Thyroid gland (tissue), 4 donors: ENCODE measurements around the gene TSC22D3. TPM values are rescaled to one million over a fixed set of nuclear protein-coding genes. Genes with fewer than 3 reads are reported as not detected.

Experiments
- DNase-seq, 2 donors: peaks; one replicate each; pipeline ENCODE4 v3.0.0-alpha.2; 2019
- H3K27ac ChIP-seq, 3 donors: fragments of 200-600 bp; sonication (generic); 1 replicate in 2 of 3; 2 replicates in 1 of 3; pipeline ENCODE4 v1.5.1; 2016 to 2019; ENCODE audit warnings: mild to moderate bottlenecking in 1 of 3, moderate library complexity in 1 of 3
- H3K27me3 ChIP-seq: fragments of 200-600 bp; sonication (generic); one replicate; pipeline ENCODE4 v1.5.1; 2019
- H3K36me3 ChIP-seq, 2 donors: fragments of 200-600 bp; sonication (generic); one replicate each; pipeline ENCODE4 v1.5.1; 2016 to 2019
- H3K4me1 ChIP-seq, 2 donors: fragments of 200-600 bp; sonication (generic); one replicate each; pipeline ENCODE4 v1.5.1; 2017 to 2019
- H3K4me3 ChIP-seq, 3 donors: fragments of 200-600 bp; sonication (generic); replicated peaks in 1 of 3; 1 replicate in 2 of 3; 2 replicates in 1 of 3; pipeline ENCODE4 v1.5.1; 2016; ENCODE audit warnings: mild to moderate bottlenecking in 1 of 3
- H3K9me3 ChIP-seq: fragments of 200-600 bp; sonication (generic); one replicate; pipeline ENCODE4 v1.5.1; 2017
- CTCF ChIP-seq, 6 experiments: fragments of 200-600 bp in 3 of 6; fragments of 450-650 bp in 3 of 6; sonication (generic) in 3 of 6; IDR thresholded peaks; one replicate each; pipeline ENCODE4 v1.5.1; 2016 to 2019; ENCODE audit warnings: antibody characterized with exemption in 6 of 6, mild to moderate bottlenecking in 2 of 6, inconsistent platforms in 1 of 6, moderate library complexity in 1 of 6
- POLR2A ChIP-seq, 2 donors: fragments of 450-650 bp; IDR thresholded peaks; one replicate each; pipeline ENCODE4 v1.6.1; 2017; ENCODE audit warnings: antibody characterized with exemption in 2 of 2, mild to moderate bottlenecking in 2 of 2, moderate library complexity in 1 of 2
- WGBS, 2 donors: methylation state at CpG; one replicate each; pipeline ENCODE4 v1.1.5; 2017; 5-methylcytosine and 5-hydroxymethylcytosine counted together
- intact Hi-C: fragments of 100-400 bp; cut with DNase I; formaldehyde crosslinking; loops from one replicate; pipeline ENCODE4 v1.15.1; 2023
- total RNA-seq, 4 donors: library from RNA; depleted of rRNA; stranded (reverse); fragments of >200 nt; gene quantifications; one replicate each; pipeline ENCODE4 v1.2.3, GENCODE V29; 2016

The TSC22D3 gene
- total RNA-seq, 4 donors from 2014 or later: 268 to 504 (median 383) TPM

DNA sequence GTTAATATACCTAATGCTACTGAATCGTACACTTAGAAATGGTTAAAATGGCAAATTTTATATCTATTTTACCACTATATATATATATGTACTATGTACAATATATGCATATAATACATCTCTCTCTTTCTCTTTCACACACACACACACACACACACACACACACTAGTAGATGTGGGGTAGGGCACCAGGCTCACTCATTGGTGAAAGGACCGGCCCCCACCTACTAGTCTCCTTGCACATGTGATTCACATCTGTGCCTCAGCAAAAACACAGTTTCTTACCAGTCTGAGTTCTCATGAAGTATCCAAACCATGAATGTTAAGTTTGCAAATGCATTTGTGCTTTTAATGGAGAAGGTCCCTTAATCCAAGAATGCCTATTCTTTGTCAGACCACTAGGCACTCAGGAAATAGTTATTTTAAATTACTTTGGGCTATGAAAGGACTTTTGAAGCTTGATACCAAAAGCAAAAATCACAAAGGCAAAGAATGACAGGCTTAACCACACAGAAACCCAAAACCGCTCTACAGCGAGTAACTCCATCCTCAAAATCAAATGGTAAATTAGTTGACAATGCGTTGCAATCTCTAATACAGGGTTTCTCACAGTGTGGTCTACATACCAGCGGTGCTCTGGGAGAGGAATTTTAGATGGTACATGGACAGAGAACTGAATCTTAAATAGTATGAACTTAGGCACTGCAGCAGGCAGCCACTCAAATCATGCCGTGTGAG is 5.8 kb downstream of the TSC22D3 start:
- Histone ChIP-seq H3K4me1 (peaks cover 22 to 24% of the 10 kb centered on the region in 2 donors), H3K27ac (no peak overlapping the region), H3K36me3 (no peaks in the 10 kb centered on the region), H3K4me3 (no peak overlapping the region), H3K27me3 (no peaks in the 10 kb centered on the region), H3K9me3 (no peaks in the 10 kb centered on the region)
- WGBS, 2 donors: 95 to 98% methylated on average over 7 of the region's 7 CpGs
- intact Hi-C loops: loop anchor here (5.0 kb wide), 1 partner anchor 42 kb away; no protein-coding TSS in a partner anchor
- no peak for DNase-seq
- TF ChIP-seq CTCF (IDR thresholded peaks at IDR 0.05) (no peak), POLR2A (IDR thresholded peaks at IDR 0.05) (no peak)

DNA sequence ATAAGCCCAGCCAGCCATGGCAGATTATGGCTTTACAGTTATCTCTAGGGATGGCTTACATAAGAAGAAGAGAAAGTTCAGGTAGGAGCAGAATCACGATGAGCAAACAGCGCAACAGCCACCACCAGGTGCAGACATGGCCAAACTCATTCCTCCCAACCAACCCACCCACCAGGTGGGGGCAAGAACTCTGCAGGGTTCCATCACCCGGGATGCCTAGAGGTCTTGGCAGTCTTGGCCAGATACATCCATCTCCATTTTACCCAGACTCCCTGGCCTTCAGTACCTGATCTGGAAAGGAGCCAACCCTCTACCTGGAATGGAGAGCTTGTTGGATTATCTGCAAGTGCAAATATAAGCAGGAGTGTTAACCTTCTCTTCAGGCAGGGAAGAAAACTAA is 7.5 kb downstream of the TSC22D3 start:
- Histone ChIP-seq H3K4me1 (peaks cover 18 to 24% of the 10 kb centered on the region in 2 donors), H3K27ac (no peak overlapping the region), H3K36me3 (no peaks in the 10 kb centered on the region), H3K4me3 (no peak overlapping the region), H3K27me3 (no peaks in the 10 kb centered on the region), H3K9me3 (no peaks in the 10 kb centered on the region)
- WGBS, 2 donors: 94 to 100% methylated on average over 2 of the region's 3 CpGs
- no peak for DNase-seq
- intact Hi-C loops: no loop called here
- TF ChIP-seq CTCF (IDR thresholded peaks at IDR 0.05): no peak
- no peak for TF ChIP-seq POLR2A (IDR thresholded peaks at IDR 0.05)

- no peaks in the 10 kb centered on the region for H3K9me3 ChIP-seq
- peak overlapping the region; percentile 66 to 79 (median 67) for H3K27ac ChIP-seq
- DNase-seq: peak; percentile 65
- H3K36me3 ChIP-seq: no peaks in the 10 kb centered on the region
- H3K27me3 ChIP-seq: no peaks in the 10 kb centered on the region
- no peak for TF ChIP-seq CTCF (IDR thresholded peaks at IDR 0.05)
- peak in 1 of 2 donors; percentile 6 for TF ChIP-seq POLR2A (IDR thresholded peaks at IDR 0.05)
- WGBS, 2 donors: 56% methylated on average over 6 of the region's 8 CpGs; no CpG with 5 or more reads in 1 of the 2 donors
- H3K4me3 ChIP-seq: no peak overlapping the region
- H3K4me1 ChIP-seq: peaks cover 15 to 24% of the 10 kb centered on the region in 2 donors
- intact Hi-C loops: no loop called here
Observed at GRCh38 chrX:107766470-107767150, 9.0 kb downstream of the TSC22D3 start.

GRCh38 chrX:107764845-107765608 is 10.6 kb downstream of the TSC22D3 start:
- DNase-seq: no peak
- 88 to 94% methylated on average over 5 to 9 of the region's 11 CpGs for WGBS, 2 donors
- H3K27ac ChIP-seq: peak overlapping the region in 1 of 3 donors; percentile 67
- TF ChIP-seq CTCF (IDR thresholded peaks at IDR 0.05): no peak
- TF ChIP-seq POLR2A (IDR thresholded peaks at IDR 0.05): no peak
- peaks cover 15 to 24% of the 10 kb centered on the region in 2 donors for H3K4me1 ChIP-seq
- no peaks in the 10 kb centered on the region for H3K9me3 ChIP-seq
- intact Hi-C loops: no loop called here
- no peak overlapping the region for H3K4me3 ChIP-seq
- no peaks in the 10 kb centered on the region for H3K36me3 ChIP-seq
- no peaks in the 10 kb centered on the region for H3K27me3 ChIP-seq
